NCI-H1436 treated with DMSO at 0.1 percent for 48 hours (cell line): ENCODE data around the gene VSIG8.
A peak's percentile ranks its signal among the peaks of the same experiment; 100 is the strongest.

Source experiments
- DNase-seq: peaks from one replicate; lab custom pipeline; 2025; lab: John Stamatoyannopoulos, UW

Gene VSIG8

DNA sequence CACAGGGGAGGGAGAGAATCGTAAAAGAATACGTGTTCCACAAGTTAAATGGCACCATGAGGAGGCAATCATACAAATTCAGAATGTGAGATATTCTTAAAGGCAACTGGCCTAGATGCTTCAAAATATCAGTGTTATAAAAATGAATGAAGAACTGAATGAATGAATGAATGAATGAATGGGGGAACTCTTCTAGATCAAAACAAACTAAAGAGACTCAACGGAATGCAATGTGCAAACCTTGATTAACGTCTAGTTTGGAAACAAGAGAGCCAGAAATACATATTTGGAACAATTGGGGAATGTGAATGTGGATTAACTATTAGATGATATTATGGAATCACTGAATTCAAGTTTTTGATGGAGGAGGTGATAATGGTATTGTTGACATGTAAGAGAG lies 20.7 kb upstream of the VSIG8 start:
- no peak for DNase-seq

DNA sequence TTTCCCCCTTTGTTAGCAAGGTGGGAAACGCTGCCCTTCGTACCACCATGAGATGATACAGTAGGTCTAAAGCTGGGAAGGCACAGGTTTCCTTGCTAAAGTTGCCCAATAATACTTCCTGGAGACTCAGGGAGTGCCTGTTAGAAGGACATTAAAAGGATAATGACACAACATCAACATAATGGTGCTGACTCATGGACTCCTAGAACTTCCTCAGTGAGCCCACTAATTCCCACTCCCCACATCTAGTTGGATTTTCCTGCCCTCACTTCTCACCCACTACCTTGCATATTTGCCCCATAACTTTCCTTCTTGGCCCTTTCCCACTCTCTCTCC lies 20.0 kb upstream of the VSIG8 start:
- DNase-seq: no peak

DNA sequence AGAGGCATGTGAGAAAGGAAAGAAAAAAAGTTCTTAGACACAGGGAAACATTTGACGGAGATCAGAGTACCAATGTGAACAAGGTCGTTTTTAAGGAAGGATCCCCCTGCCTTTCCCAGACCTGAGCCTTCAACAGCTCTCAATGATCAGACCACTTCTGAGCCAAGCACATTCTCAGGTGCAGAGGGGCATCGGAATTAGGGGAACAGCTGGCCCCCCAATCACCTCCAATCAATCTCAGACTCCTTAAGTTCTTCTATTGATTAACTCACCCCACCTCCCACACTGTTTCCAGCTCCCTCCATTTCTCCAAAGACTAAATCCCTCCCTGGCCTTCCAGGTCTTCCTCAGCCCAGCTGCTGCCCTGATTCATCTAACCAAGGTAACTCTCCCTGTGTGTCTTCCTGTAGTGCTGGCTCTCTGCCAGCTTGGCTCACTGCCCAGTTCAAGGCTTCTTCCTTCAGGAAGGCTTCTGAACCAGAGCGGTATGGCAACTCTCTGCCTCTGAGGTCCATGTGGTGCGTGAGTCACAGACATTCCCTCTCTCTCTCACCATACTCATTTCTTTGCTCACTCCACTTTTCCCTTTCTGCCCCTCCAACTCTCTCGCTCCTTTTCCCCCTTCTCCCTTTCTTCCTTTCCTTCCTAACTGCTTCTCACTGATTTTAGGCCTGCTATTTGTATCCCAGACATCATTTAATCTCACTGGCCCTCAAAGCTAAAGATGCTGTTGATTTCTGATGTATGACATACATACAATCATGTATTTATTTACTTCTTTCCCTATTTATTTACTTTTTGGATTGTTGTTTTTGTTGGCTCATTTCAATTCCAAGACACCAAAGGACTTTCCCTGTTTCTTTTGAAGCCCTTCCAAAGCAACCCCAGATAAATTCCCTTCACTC lies 19.4 kb upstream of the VSIG8 start:
- peak; percentile 66 for DNase-seq

DNA sequence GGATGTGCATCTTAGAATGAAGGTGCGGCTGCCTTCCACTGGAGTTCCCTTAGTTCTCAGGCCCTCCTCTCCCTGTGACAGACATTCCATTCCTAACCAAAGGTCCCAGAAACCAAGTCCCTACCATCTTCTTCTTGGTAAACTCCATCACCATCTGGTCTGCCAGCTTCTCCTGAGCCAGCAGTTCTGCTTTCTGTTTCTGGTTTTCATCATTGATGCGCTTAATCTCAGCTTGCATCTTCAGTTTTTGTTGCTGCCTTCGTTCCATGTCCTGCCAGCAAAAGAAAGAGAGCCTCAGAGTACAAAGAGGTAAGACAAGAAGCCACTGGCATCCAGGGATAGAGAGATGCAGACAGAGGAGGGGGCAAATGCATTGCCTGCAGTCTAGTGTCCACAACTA lies 18.0 kb upstream of the VSIG8 start:
- no peak for DNase-seq

DNA sequence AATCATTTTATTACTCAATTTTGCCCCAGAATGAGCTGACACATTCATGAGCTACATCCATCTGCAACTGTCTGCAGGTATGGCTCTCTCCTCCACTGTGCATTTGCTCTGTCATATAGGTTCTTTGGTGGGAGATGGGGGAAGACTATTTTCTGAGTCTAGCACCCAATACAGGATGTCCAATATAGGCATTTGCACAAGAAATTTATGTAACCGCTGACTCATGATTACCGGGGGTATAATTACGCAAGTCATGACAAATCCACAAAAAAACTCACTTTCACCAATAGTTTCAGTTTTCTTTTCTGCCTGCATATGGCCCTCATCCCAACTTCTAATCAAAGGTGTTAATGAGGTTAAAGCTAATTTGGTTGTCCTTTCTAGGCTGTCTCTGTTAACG lies 17.5 kb upstream of the VSIG8 start:
- DNase-seq: no peak

DNA sequence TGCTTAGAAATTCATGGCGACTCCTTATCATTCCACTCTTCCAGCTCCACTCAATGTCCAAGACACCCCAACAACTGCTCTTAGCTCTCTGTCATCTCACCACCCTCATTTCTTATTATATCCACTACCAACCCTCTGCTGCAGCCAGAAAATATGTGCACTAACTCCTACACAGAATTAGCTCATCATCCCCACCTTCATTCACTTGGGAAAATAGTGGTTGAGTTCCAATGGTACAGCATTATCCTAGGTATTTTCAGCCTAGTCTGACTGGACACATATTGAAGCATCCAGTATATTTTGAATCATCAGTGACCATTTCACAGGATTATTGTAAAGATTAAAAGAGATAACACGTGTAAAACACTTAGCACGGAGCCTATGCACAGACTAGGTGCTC lies 16.7 kb upstream of the VSIG8 start:
- DNase-seq: no peak

DNA sequence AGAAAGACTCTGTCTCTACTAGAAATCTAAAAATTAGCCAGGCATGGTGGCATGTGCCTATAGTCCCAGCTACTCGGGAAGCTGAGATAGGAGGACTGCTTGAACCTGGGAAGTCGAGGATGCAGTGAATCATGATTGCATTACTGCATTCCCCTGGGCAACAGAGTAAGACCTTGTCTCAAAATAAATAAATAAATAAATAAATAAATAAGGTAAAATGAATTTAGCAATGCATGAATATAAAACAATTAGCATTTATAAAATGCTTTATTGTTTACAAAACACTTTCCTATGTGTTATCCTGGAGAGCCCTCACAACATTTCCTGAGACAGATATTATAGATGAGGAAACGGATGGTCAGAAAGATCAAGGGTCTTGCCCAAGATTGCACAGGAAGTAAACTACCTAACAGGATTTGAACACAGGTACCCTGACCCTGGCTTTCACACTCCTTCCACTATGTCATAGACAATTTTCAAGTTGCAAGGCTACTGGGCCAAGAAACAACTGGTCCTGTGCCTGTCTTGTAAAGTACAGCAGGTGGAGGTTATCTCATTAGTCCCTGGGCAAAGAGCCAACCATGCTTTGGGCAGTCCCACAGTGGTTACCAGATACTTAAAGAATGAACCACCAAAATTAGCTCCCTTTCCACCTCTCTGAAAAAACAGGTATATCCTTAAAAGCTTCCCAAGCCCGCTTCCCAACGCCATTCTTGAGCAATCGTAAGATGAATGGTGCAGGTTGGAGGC lies 15.4 kb upstream of the VSIG8 start:
- DNase-seq: no peak

DNA sequence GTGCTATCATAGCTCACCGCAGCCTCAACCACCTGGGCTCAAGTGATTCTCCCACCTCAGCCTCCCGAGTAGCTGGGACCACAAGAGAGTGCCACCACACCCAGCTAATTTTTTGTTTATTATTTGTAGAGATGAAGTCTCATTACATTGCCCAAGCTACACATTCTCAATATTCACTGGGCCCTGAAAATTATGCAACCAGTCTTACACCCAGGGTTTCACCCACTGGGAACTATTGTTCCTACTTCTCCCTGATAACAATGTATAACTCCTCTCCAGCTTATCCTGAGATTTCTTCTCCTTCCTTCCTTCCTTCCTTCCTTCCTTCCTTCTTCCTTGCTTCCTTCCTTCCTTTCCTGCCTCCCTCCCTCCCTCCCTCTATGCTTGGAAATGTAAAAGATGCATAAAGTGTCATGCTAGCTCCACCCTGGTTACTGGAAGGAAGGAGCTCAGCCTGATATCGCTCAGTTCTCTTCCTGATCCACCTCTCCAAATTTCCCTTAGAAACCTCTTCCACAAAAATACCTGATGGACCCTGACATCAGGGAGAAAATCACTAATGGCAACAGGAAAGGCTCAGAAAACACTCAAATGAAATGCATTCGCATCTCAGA lies 11.2 kb upstream of the VSIG8 start:
- DNase-seq: no peak

DNA sequence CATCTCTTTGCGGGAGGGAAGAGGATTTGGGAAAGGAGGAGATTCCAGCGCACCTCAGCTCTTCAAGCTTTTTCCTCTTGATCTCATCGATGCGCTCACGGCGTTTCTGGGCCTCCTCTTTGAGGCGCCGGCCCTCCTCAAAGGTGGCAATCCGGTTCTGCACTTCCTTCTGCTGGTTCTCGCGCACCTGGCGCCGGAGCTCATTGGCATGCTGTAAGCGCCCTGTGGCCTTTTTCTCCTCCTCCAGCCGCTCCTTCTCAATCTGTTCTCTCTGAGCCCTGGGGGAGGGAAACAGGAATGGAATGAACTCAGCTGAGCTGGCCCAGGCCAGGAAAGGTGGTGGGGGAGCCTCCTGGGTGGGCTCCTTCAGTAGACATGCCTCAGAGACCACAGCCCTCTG lies 10.4 kb upstream of the VSIG8 start:
- no peak for DNase-seq

DNA sequence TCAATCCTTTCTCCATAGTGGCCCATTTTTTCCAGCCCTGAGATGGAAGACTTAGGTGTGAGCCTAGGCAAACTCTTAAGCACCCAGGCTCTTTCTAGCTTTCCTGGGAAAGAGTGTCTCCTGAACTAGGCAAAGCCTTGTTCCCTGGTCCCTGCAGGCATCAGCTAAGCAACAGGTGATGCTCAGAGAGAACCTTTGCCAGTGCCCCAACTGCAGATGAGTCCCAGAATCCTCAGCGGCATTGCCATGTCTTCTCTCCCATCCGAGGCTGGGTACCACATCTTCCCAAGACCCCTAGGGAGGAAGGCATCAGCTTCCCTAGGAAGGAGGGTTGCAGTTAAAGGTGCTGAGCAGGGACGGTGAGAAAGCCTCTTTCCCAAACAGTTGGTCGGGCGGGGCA lies 8.2 kb upstream of the VSIG8 start:
- DNase-seq: no peak

DNA sequence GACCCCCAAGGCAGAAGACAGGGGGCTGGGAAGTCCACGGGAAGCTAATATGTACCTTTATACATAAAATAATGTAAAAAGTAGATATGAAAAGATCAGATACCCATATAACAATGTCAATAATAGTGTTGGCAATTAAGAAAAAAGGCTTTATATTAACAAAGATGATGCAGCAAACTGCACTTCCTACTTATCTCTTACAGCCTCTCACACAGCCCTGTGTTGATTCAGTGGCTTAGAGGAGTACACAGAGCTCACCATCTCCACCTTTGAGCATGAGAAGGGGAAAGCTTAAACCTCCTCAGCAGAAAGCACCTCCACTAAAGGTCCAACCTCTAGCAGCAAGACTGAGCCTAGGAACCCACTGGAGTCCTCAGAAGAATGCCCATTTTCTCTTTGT lies 7.2 kb upstream of the VSIG8 start:
- DNase-seq: no peak

DNA sequence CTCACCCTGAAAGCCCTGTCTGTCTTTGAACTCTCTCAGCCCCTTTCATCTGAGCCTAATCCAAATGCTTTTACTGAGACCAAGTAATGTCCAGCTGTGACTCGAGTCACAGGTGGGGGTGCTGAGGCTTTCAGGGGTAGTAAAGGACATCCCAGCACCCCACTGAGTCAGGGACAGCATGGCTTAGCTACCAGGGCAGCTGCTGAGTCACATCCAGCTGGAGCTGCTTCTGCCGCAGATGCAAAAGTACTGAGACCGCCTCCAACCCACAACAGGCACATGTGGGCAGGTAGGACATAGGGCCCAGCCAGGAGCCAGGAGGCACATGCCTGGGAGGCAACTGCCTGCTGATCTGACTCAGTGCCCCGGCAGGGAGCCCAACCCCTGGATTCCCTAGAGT lies 6.7 kb upstream of the VSIG8 start:
- DNase-seq: no peak

DNA sequence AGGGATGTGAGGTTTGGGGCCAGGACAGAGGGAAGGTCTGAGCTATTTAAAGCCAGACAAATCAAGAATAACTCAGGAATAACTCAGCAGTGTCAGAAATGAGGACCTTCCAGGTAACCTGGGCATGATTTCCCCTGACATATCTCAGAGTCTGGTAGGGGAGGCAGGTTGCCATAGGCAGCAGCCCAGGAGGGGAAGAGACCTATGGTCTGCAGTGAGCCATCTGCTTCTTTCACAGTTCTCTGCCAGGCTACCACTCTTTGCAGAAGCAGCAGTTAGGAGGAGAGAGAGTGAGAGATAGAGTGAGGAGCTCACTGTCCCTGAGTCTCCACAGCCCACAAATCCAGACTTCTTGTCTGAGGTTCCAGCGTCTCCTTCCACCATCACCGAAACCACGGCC lies 6.3 kb upstream of the VSIG8 start:
- DNase-seq: no peak

DNA sequence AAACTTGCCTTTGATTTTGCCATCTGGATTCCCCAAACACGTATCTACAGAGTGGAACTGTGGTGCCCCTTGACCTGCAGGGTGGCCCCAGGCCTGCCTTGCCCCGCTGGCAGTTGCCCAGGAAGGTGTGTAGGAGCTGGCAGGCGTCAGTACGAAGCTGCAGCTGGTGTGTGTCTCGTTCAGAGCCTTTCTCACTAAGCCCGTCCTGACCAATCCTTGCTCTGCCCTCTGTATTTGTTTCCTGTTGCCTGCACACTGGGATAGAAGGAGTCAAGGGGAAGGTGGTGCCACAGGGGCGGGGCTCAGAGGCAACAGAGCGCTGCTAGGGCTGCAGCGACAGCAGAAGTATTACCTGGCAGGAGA lies 5.2 kb upstream of the VSIG8 start:
- DNase-seq: peak; percentile 91

DNA sequence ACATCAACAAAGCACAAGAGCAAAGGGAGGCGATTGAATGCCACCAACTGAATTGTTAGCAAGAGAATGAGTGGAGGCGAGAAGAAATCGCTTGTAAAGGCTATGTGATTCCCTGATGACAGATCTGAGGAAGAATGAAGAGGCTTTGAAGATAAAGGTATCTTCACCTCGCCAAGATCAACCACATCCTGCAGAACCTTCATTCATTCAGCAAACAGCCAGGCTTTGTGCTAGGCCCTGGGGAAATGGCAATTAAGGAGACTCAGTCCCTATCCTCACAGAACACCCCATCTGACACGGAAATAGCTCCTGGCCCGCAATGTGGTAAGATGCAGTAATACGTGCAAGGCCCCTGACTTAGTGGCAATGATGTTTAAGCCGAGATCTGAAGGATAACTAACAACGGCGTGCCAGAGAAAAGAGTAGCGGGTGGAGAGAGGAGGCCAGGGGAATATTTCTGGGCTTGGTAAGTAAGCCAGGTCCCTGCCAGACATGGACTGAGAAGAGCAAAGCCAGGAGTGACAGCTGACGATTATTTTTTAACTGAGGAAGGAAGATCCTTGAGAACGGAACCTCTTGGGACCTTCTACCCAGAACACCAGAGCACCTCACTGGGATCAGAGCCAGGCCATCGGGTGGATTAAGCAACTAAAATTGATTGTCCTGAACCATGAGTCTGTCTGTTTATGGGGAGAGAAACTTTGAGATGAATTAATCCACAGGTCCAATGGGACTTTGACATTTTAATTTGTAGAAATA lies 4.6 kb upstream of the VSIG8 start:
- DNase-seq: no peak

DNA sequence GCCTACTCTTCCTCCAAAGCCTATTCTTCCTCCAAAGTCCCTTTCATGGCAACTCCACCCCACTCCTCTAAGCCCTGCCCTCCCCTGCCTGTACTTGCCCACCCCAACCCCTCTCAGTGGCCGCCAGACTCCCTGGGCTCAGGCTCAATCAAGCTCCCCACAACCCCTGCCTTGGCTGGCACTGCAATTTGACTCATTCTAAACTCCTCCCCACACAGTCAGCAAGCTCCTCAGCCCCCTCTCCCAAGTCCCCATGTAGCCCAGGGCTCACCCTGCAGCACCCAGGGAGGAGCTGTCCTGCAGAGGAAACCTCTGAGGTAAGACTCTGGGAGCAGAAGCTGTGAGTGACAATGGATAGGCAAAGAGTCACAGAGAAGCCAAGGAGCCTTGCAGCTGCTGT lies 3.6 kb upstream of the VSIG8 start:
- DNase-seq: no peak

DNA sequence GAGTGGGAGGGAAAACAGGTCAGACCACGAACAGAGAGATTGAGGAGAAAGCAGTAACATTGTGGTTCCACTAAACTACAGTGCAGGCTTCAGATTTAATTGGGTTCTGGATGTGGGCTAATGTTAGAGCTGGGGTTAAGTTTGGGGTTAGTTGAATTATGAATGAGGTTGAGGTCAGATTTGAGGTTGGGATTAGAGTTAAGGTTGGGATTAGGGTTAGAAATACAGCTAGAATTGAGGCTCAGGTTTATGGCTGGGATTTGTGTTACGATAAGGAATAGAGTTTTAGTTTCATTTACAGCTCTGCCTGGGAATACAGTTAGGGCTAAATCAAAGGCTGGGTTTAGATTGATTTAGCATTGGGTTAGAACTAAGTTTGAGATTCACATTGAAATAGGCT lies 1.8 kb upstream of the VSIG8 start:
- no peak for DNase-seq

DNA sequence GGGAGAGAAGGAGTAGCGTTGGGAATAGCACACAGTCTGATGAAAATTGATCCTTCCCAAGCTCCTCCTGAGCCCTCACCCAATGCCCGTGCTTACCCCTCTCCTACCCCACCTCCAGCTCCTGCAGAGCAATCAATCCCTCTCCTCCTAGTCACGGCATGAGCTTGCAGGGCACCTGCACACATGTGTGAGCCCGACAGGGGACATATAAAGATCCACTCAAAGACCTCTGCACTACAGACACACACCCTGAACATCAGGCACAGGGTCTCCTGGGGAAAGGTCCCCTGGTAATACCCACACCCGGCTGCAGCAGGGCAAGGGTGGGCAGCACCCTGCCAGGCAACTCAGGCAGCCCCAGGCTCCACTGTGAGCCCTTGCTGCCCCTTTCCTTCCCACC lies 426 bp downstream of the VSIG8 start:
- DNase-seq: no peak

DNA sequence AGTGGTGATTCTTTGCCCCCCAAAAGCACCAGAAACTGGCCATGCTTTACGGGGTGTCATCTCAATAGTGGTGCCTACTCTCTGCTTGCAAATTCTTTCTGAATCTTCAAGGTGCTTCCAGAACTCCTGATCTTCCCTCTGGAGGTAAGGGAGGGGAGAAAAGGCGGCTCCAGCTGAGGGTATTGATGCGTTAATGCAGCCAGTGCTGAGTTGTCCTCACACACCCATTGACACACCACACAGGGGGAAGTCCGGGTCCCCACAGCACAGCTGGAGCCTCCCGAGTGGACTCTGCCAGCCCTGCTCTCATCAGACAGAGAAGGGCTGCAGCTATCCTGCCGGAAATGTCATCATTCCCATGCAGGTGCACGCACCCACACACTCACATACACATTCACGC lies 1.2 kb downstream of the VSIG8 start:
- no peak for DNase-seq

DNA sequence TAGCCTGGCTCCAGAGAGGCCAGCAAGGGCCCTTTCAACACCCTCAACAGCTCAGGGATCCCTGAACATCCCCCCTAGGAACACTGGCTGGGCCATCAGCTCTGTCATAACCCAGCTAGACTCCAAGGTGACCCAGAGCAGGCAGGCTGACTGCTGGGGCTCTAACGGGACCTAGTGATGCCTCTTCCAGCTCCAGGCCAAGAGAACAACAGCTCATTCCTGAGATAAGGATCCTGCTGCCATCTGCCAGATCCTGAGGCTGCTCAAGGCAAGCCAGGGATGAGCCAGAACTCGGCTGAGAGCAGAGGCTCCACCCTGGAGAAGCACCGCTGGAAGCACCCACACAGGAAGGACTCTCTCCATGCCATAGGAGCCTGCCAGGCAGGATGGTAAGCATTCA lies 2.0 kb downstream of the VSIG8 start:
- no peak for DNase-seq

DNA sequence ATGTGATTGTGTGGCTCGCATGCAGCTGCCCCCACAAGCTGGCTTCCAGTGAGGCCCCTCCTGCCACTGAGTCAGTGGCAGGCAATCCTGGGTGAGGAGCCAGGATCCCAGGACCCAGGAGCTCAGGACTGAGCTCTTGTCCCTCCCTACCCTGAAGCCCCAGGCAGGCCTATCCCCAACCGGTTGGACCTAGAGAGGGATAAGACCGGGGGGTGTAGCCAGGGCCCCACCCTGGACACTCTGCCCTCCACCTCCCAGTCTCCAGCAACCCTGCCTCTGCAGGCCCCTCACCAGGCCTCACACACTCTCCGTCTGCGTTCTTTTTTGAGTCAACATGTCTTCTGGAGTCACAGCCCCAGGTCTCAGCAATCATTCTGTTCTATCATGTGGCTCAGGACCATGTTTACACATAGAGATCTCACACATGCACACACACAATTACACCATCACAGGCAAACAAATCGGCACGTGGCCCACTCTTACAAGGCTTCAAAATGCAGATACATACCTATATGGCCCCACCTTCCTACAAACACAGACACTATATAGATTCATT lies 2.6 kb downstream of the VSIG8 start:
- DNase-seq: no peak

DNA sequence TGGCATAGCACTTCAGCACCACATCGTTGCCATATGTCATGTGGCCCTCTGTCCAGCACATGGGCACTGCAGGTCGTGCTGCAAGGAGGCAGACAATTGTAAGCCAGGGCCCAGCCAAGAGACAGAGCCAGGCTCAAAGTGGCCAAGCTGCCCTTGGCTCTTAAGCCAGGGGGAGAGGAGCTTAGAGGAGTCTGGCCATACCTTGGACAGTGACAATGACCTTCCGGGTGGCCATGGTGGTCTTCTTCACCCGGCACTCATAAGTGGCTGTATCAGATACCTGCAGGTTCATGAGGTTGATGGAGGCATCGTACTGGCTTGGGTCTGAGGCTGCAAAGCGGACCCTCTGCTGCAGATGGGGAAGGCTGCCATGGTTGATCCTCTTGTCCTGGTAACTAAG lies 4.6 kb downstream of the VSIG8 start:
- DNase-seq: no peak
